ENCODE results near the gene PNPLA5.

- TF ChIP-seq ATF3 (IDR thresholded peaks at IDR 0.05) (no peak), CTCF (IDR thresholded peaks at IDR 0.05; ENCODE audit: low read depth, low read length, missing input control) (no peak), SP1 (IDR thresholded peaks at IDR 0.05) (no peak), JUND (IDR thresholded peaks at IDR 0.05) (no peak), YY1 (IDR thresholded peaks at IDR 0.05) (no peak), ZBTB33 (IDR thresholded peaks at IDR 0.05) (no peak), REST (IDR thresholded peaks at IDR 0.05) (no peak)
These were observed 13.9 kb upstream of the PNPLA5 start for GRCh38 chr22:43905681-43906080.

Measured in liver (tissue), 3 donors.